Measurements from ENCODE around the gene MRPL40.
"Not testable (repeated sequence)": the region's sequence is repeated elsewhere in the genome, so short reads cannot be mapped to it uniquely, and the experiment has no call there.

The MRPL40 gene

DNA sequence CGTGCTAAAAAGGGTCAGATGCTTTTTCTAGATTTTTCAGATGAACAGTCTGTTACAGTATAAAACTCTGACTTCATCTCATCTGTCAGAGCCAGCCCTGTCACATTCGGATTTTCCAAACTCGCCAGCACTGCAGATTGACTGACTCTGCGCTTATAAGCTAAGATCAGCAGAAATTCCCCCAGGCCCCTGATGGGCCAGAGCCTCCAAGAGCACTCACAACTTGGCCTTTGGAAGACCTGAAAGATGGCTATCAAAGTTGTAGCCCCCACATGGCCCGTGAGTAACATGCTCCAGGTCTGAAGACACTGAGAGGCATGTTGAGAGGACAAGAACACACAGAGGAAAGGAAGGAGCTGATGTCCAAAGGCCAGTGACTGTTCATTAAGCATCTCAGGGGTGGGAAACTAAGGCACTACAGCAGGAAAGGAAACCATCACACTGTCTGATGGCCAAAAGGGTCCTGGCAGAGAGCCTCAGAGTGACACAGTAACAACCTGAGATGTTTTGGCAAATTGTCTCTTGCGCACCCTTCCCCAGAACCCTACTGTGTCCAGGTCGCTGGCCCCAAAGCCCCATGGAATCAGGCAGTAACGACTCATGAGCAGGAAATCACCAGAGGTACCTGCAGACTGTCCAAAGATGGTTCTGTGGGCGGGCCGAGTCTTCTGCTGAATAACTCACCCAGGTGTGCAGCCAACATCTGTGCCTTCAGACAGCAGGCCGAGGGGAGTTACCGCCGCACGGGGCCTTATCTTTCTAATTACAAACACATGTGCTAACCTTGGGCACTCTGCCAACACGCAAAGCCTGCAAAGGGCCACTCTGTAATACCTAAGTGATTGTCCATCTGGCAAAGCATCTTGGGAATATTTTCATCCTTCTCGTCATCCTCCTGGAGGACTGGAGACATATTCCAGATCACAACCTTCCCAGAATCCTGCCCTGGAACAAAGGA, 24.4 kb upstream of the MRPL40 start:
- DNase-seq, result no peak

DNA sequence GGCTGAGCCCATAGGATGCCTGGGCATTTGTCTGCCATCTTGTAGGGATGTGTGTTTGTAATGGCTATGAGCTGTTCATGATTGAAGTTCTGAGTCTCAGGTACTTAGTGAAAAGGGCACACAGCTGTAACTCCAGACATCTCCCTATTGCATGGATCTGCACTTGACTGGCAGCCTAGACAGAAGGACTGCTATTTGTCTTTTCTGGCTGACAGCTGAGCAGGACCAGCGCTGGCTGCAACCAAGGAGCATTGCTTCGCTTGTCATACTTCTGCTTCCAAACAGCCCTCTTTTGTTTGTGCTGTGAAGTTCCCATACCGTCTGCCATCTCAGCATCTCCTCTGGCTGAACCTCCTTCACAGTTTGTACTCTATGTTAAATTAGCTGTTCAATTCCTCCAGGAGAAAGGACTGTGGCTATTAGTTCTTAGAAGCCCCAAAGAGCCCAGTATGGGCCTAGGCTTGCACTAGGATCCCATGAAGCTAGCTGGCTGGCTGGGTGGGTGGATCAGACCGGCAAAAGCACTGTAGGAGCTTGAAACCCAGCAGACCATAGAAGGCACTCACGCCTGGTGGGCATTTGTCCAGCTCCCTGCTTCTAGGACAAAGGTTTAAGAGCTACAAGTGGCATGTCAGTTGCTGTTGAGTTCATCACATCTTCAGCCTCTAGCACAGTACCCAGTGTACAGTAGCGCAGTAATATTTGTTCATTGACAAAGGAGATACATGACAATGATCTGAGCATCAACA, 21.2 kb upstream of the MRPL40 start:
- no peak for DNase-seq

GRCh38 chr22:19411690-19412045, 20.7 kb upstream of the MRPL40 start:
- DNase-seq, result no peak

- no peak for DNase-seq
These were observed 19.9 kb upstream of the MRPL40 start for GRCh38 chr22:19412478-19412877.

DNA sequence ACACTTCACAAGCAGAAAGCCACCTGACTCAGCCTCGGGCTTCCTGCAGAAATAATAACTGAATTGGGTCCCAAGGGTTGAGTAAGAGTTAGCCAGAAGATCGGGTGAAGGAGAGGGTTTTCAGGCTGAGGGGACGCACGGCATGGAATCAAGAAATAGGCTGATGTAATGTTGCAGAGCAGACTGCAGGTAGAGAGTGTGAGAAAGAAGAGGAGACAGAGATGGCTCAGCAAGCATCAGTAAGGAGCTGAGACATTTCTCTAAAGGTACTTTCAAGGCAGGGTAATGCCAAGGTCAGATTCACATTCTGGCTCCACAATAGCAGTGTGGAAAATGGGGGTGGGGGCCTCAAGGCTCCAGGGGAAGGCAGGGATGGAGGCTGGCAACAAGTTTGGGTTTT, 19.4 kb upstream of the MRPL40 start:
- DNase-seq, result no peak

- no peak for DNase-seq
These were observed 13.3 kb upstream of the MRPL40 start for GRCh38 chr22:19419086-19419463.

DNA sequence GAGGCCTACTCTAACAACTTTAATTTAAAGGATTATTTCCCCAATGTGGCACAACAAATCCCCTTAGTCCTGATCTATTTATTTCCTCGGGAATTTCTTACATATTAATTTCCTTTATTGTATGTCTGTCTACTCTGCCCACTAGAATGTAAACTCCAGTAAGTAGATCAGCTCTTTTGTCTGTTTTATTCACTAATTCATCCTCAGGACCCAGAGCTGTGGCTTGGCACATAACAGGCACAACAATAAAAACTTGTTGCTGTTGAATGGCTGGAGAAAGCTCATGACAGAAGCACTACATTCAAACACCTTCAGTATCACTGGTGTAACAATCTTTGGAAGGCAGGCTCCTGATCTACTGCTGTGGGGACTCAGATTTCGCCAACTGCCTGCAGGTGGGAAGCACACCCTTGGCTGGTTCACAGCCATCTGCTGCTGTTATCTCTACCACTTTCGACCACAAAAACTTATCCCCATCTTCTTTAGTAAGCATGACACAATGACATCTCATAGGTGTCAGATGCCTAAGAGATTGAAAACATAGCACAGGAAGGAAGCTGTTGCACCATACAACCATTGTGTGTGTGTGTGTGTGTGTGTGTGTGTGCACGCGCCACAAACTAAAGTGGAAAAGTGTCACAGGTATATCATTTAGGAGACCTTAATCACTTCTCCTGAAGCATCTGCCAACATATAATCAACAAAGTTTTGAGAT, 12.7 kb upstream of the MRPL40 start:
- DNase-seq, result no peak

DNA sequence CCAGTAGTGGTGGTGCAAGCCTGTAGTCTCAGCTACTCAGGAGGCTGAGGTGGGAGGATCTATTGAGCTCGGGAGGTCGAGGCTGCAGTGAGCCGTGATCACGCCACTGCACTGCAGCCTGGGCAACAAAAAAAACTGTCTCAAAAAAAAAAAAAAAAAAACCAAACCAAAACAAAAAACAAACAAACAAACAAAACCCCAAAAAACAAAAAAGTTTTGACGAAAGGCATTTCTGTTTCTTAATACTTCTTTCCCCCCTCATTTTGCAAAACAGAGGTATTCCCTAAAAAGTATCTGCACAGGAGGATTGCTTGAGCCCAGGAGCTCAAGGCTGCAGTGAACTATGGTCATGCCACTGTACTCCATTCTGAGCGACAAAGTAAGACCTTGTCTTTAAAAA, 12.0 kb upstream of the MRPL40 start:
- DNase-seq, result no peak

DNA sequence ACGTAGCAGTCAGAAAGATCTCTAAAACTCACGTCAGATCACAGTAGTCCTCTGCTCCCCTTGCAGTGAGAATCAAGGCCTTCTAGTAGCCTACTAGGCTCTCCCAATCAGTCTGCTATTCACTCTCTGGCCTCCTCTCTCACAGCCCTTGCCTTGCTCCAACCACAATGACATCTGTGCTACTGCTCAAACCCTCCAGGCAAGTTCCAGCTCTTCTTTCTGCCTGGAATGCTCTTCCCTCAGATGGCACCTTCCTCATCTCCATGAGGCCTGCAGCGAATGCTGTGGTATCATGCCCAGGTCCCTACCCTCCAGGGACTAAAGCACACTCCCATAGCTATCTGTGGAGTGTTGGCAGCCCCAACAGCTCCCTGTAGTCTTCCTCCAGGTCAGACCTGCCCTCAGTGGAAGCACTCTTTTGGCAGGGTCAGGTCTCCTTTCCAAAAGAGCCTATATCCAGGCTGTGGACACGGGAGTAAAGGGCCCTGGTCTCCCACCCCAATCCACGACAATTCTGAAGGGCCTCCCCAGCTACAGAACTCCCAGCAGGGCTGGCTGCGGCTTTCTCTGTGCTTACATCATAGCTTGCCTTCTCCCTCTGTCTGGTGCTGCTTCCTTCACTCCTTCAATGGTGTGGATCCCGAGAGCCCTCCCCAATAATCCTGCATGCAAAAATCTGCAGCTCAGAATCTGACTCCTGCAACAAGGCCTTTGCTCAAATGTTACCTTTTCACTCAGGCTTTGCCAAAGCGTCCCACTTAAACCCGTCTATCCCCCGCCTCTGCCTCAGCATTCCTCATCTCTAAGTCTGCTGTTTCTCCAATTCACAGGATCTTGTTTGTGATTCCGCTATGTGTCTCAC, 9.7 kb upstream of the MRPL40 start:
- DNase-seq, result no peak

DNA sequence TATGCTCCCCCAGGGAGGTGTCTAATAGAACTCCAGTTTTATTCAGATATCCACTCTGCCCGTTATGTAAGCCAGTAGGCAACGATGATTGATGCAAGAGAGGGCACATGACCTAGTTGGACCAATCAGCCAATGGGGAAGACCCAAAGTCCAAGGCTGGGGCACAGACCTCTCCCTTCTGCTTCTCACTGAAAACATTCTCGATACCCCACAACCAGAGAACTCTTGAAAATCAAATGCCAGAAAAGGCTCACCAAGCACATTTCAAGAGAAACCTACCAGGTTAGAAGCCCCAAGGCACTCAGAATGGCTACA, 8.2 kb upstream of the MRPL40 start:
- no peak for DNase-seq

DNA sequence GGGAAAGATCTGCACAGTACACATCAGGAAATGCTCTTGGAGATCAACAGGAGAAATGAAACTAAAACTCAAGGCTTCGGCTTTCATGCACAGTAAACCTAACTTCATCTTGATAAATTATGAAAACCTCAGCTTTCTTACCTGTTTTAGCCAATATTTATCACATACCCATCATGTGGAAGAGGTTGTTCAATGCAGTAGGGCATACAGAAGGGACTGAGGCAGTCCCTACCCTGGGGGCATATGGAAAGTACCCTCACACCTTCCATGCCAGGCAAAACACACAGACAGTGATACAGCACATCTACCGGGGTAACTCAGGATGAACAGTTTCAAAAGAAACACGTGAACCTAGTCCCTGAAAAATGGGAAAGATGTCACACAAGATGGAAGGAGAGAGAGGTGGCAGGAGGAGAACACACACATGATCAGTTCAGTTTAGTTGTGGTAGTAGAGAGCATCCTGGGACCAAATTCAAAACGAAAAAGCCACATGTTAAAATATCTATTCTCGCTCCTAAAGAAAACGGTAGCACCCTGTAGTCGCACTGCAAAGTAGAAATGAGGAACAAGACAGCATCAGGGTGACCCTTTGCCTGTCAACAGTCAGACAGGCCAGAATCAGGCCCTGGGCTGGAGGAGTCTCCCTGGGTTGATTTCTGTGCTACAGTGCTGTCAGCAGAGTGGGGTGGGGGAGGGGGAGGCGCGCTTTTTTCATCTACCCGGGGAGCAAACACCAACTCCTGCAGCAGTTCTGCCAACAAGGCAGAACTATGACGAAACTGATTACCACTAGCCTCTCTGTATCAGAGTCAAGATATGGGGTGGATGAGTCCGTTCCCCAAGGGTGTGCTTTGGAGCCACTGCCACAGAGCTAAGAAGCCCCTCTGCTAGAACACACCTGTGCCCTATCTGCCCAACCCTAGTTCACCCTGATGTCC, 2.1 kb upstream of the MRPL40 start:
- no peak for DNase-seq

- no peak for DNase-seq
These were observed 1.3 kb upstream of the MRPL40 start for GRCh38 chr22:19430890-19431541.

- DNase-seq, result peak; percentile 83
These were observed 654 bp upstream of the MRPL40 start, which contains the start of gene HIRA for GRCh38 chr22:19431649-19432132. Gene HIRA (minus strand): TSS chr22:19431733. CDS start chr22:19431476, 257 bp downstream.

- DNase-seq, result no peak
These were observed 2.1 kb downstream of the MRPL40 start for GRCh38 chr22:19434401-19434800.

- DNase-seq, result no peak
These were observed 2.7 kb downstream of the MRPL40 start for GRCh38 chr22:19434829-19435580.

DNA sequence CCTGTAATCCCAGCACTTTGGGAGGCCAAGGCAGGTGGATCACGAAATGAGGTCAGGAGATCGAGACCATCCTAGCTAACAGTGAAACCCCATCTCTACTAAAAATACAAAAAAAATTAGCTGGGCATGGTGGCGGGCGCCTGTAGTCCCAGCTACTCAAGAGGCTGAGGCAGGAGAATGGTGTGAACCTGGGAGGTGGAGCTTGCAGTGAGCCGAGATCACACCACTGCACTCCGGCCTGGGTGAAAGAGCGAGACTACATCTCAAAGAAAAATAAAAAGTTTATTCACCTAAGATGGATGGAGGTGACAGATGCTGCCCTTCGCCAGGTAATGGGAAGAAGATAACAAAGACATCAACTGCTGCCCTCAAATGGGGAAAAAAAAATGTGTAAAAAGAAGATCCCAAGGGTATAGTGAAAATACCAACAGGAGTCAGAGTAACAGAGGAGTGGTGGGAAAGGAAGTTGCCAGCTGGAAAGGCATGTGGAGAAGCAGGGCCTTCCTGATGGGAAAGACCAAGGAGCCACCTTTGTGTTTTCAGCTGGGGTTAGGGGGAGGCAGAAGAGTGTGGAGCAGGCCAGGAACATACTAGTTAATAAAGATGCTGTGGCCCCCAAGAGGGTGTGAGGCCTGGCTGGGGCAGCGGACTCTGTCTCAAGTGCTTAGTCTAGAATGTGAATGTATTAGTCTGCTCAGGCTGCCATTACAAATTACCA, 4.3 kb downstream of the MRPL40 start:
- not testable (repeated sequence) for DNase-seq

- DNase-seq, result no peak
These were observed 6.0 kb downstream of the MRPL40 start for GRCh38 chr22:19438298-19438697.

DNA sequence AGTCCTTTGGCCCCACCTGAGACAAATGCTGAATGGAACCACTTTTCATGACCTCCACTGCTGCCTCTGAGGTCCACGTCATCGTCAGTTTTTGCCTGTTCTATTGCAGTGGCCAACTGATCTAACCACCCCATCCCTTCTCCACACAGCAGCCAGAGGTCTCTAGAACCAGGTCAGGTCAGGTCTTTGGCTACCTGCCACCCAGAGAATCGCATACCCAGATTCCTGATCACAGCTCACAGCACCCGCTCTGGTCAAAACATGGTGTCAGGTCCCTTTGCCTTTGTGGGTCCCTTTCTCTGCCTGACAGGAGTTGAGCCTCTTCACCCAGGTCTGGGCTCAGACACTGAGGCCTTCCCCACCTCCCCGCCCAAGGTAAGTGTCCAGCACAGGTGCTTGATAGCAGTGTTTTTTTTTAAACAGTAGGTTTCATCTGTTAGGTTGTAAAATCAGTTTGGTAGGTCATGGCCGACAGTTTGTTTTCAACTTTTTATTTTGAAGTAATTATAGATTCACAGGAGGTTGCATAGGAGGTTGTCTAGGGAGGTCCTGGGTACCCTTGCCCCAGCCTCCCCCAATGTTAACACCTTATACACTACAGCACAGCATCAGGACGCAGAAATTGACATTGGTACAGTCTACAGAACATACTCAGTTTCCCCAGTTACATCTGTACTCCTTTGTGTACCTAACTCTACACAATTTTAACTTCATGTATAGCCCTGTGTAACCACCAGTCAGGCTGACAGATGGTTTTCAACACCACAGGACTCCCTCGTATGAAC, 8.3 kb downstream of the MRPL40 start:
- no peak for DNase-seq

Measured in activated T-cell treated with anti-CD3 and anti-CD28 coated beads for 4 hours (primary cell).